K562 (cell line): ENCODE results near the gene ZFPM1. TPM values are rescaled to one million over a fixed set of nuclear protein-coding genes. Genes with fewer than 3 reads are reported as not detected.

ENCODE experiments used
- DACH1 ChIP-seq: fragments of 450-650 bp; IDR thresholded peaks from 2 replicates; pipeline ENCODE4 v1.6.1; 2018; ENCODE audit not compliant: partially characterized antibody
- FOS ChIP-seq: IDR thresholded peaks from 3 replicates; pipeline ENCODE4 v1.6.1; 2011; ENCODE audit not compliant: insufficient read length; ENCODE audit errors: extremely low read depth
- HDAC8 ChIP-seq: fragments of 450-650 bp; IDR thresholded peaks from 2 replicates; pipeline ENCODE4 v1.6.1; 2016; ENCODE audit warnings: mild to moderate bottlenecking, missing genetic modification characterization, moderate library complexity, missing compliant biosample characterization
- HMG20B ChIP-seq: fragments of 250-450 bp; sonication (Bioruptor Pico); IDR thresholded peaks from 2 replicates; pipeline ENCODE4 v1.5.0; 2021; ENCODE audit warnings: mild to moderate bottlenecking
- MXI1 ChIP-seq: IDR thresholded peaks from 2 replicates; pipeline ENCODE4 v1.6.1; 2011; ENCODE audit warnings: low read depth, mild to moderate bottlenecking, improper control_type of control experiment, low read length
- RFX7 ChIP-seq: fragments of 250-450 bp; sonication (Bioruptor Pico); IDR thresholded peaks from 2 replicates; pipeline ENCODE4 v1.5.1; 2021; ENCODE audit warnings: mild to moderate bottlenecking
- ZC3H11A ChIP-seq: IDR thresholded peaks from 2 replicates; pipeline ENCODE4 v1.6.1; 2012; ENCODE audit warnings: low read depth, low read length, improper control_type of control experiment
- ZNF121 ChIP-seq: sonication (generic); formaldehyde crosslinking; conservative IDR thresholded peaks from 2 replicates; pipeline ENCODE4 v1.8.0; 2022; ENCODE audit warnings: missing genetic modification reagents
- ZNF707 ChIP-seq: fragments of 250-450 bp; sonication (Bioruptor Pico); conservative IDR thresholded peaks from 2 replicates; pipeline ENCODE4 v1.8.0; 2022; ENCODE audit warnings: inconsistent platforms, mild to moderate bottlenecking, moderate library complexity
- polyA plus RNA-seq, 8 experiments: library from polyadenylated mRNA; depleted of rRNA in 4 of 8; stranded (reverse) in 5 of 8; unstranded in 3 of 8; fragments of >200 nt; fragmentation: Nextera tagmentation in 2 of 8; fragmentation: Illumina TruSeq in 1 of 8; extraction: Ambion mirVana in 2 of 8; extraction: Trizol in 1 of 8; gene quantifications; 2 replicates each; pipeline versions ENCODE4 v1.2.1 to v1.2.3, GENCODE V29; 2011 to 2014; ENCODE audit warnings: inconsistent platforms in 1 of 8, missing spikeins in 1 of 8
- total RNA-seq, 7 experiments: library from RNA; depleted of rRNA in 6 of 7; stranded (reverse); fragments of >200 nt in 6 of 7; fragmentation: Illumina TruSeq in 2 of 7; extraction: Trizol in 2 of 7; gene quantifications; 2 replicates each; pipeline versions ENCODE4 v1.2.1 to v1.2.3, GENCODE V29; 2011 to 2021; ENCODE audit warnings: low replicate concordance in 1 of 7
- TF ChIP-seq, protein P1 (sequence below): fragments of 450-650 bp; conservative IDR thresholded peaks from 2 replicates; pipeline ENCODE4 v1.6.1; 2016; ENCODE audit warnings: missing genetic modification characterization, low read depth, mild to moderate bottlenecking, control low read depth, missing compliant biosample characterization
- TF ChIP-seq, protein P2 (sequence below): sonication (generic); formaldehyde crosslinking; IDR thresholded peaks from 2 replicates; pipeline ENCODE4 v1.8.0; 2023; ENCODE audit warnings: missing genetic modification reagents, mild to moderate bottlenecking, borderline replicate concordance
- TF ChIP-seq, protein P3 (sequence below): fragments of 450-650 bp; IDR thresholded peaks from 2 replicates; pipeline ENCODE4 v1.6.1; 2016; ENCODE audit warnings: mild to moderate bottlenecking
- TF ChIP-seq, protein P4 (sequence below): fragments of 450-650 bp; IDR thresholded peaks from 2 replicates; pipeline ENCODE4 v1.6.1; 2016; ENCODE audit warnings: borderline replicate concordance
- TF ChIP-seq, protein P5 (sequence below): fragments of 450-650 bp; IDR thresholded peaks from 2 replicates; pipeline ENCODE4 v1.6.1; 2014; ENCODE audit warnings: low read depth, mild to moderate bottlenecking, moderate library complexity, borderline replicate concordance

The ZFPM1 gene
- total and polyA plus RNA-seq, 9 of the 15 experiments (the other 6 are each of a cell fraction or from before 2014, with no cell fraction given), result 0.03 to 35.9 (median 1.4) TPM

DNA sequence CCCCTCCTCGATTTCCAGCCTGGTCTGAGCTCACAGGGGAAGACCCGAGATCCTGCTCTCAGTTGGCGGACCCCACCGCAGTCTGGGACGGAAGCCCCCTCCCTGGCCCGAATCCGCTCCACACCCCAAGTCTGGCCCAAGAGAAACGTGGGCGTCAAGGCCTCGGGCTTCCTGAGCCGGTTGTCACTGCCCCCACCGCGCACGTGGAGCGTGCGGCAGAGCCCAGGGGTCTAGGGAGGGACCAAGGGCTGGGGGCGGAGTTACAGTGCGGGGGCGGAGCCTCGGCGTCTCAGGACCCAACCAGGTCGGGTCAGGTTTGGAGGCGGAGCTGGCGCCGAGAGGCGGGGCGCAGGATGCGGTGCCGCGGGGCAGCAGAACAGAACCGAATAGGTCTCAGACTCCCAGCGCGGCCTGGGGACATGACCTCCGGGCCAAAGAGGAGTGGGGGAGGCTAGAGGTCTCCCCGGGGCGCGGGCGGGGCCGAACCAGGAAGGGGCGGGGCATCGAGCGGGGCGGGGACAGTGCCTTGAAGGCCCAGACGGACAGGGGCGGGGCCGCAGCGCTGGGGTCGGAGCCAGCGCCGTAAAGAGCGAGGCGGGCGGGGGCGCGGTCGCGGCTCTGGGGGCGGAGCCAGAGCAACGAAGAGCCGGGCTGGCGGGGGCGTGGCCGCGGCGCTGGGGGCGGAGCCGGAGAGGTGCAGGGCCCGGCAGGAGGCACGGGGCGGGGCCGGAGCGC lies 431 bp upstream of the ZFPM1 start (continued):
- TF ChIP-seq, protein P1, sequence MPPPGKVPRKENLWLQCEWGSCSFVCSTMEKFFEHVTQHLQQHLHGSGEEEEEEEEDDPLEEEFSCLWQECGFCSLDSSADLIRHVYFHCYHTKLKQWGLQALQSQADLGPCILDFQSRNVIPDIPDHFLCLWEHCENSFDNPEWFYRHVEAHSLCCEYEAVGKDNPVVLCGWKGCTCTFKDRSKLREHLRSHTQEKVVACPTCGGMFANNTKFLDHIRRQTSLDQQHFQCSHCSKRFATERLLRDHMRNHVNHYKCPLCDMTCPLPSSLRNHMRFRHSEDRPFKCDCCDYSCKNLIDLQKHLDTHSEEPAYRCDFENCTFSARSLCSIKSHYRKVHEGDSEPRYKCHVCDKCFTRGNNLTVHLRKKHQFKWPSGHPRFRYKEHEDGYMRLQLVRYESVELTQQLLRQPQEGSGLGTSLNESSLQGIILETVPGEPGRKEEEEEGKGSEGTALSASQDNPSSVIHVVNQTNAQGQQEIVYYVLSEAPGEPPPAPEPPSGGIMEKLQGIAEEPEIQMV (tag), result no peak
- TF ChIP-seq DACH1 (no peak), RFX7 (CRISPR knock-in tag) (no peak), ZC3H11A (no peak), ZNF707 (no peak), FOS (no peak), MXI1 (peak; percentile 81), HMG20B (CRISPR knock-in tag) (no peak), ZNF121 (CRISPR knock-in tag) (no peak), HDAC8 (tag) (no peak)
- TF ChIP-seq, protein P2, sequence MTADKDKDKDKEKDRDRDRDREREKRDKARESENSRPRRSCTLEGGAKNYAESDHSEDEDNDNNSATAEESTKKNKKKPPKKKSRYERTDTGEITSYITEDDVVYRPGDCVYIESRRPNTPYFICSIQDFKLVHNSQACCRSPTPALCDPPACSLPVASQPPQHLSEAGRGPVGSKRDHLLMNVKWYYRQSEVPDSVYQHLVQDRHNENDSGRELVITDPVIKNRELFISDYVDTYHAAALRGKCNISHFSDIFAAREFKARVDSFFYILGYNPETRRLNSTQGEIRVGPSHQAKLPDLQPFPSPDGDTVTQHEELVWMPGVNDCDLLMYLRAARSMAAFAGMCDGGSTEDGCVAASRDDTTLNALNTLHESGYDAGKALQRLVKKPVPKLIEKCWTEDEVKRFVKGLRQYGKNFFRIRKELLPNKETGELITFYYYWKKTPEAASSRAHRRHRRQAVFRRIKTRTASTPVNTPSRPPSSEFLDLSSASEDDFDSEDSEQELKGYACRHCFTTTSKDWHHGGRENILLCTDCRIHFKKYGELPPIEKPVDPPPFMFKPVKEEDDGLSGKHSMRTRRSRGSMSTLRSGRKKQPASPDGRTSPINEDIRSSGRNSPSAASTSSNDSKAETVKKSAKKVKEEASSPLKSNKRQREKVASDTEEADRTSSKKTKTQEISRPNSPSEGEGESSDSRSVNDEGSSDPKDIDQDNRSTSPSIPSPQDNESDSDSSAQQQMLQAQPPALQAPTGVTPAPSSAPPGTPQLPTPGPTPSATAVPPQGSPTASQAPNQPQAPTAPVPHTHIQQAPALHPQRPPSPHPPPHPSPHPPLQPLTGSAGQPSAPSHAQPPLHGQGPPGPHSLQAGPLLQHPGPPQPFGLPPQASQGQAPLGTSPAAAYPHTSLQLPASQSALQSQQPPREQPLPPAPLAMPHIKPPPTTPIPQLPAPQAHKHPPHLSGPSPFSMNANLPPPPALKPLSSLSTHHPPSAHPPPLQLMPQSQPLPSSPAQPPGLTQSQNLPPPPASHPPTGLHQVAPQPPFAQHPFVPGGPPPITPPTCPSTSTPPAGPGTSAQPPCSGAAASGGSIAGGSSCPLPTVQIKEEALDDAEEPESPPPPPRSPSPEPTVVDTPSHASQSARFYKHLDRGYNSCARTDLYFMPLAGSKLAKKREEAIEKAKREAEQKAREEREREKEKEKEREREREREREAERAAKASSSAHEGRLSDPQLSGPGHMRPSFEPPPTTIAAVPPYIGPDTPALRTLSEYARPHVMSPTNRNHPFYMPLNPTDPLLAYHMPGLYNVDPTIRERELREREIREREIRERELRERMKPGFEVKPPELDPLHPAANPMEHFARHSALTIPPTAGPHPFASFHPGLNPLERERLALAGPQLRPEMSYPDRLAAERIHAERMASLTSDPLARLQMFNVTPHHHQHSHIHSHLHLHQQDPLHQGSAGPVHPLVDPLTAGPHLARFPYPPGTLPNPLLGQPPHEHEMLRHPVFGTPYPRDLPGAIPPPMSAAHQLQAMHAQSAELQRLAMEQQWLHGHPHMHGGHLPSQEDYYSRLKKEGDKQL (CRISPR knock-in tag), result no peak
- TF ChIP-seq, protein P3, sequence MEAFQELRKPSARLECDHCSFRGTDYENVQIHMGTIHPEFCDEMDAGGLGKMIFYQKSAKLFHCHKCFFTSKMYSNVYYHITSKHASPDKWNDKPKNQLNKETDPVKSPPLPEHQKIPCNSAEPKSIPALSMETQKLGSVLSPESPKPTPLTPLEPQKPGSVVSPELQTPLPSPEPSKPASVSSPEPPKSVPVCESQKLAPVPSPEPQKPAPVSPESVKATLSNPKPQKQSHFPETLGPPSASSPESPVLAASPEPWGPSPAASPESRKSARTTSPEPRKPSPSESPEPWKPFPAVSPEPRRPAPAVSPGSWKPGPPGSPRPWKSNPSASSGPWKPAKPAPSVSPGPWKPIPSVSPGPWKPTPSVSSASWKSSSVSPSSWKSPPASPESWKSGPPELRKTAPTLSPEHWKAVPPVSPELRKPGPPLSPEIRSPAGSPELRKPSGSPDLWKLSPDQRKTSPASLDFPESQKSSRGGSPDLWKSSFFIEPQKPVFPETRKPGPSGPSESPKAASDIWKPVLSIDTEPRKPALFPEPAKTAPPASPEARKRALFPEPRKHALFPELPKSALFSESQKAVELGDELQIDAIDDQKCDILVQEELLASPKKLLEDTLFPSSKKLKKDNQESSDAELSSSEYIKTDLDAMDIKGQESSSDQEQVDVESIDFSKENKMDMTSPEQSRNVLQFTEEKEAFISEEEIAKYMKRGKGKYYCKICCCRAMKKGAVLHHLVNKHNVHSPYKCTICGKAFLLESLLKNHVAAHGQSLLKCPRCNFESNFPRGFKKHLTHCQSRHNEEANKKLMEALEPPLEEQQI, result no peak
- TF ChIP-seq, protein P4, sequence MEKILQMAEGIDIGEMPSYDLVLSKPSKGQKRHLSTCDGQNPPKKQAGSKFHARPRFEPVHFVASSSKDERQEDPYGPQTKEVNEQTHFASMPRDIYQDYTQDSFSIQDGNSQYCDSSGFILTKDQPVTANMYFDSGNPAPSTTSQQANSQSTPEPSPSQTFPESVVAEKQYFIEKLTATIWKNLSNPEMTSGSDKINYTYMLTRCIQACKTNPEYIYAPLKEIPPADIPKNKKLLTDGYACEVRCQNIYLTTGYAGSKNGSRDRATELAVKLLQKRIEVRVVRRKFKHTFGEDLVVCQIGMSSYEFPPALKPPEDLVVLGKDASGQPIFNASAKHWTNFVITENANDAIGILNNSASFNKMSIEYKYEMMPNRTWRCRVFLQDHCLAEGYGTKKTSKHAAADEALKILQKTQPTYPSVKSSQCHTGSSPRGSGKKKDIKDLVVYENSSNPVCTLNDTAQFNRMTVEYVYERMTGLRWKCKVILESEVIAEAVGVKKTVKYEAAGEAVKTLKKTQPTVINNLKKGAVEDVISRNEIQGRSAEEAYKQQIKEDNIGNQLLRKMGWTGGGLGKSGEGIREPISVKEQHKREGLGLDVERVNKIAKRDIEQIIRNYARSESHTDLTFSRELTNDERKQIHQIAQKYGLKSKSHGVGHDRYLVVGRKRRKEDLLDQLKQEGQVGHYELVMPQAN, result peak; percentile 93
- TF ChIP-seq, protein P5, sequence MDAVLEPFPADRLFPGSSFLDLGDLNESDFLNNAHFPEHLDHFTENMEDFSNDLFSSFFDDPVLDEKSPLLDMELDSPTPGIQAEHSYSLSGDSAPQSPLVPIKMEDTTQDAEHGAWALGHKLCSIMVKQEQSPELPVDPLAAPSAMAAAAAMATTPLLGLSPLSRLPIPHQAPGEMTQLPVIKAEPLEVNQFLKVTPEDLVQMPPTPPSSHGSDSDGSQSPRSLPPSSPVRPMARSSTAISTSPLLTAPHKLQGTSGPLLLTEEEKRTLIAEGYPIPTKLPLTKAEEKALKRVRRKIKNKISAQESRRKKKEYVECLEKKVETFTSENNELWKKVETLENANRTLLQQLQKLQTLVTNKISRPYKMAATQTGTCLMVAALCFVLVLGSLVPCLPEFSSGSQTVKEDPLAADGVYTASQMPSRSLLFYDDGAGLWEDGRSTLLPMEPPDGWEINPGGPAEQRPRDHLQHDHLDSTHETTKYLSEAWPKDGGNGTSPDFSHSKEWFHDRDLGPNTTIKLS, result peak; percentile 37; the same call in 1 of the 2 replicates
